Ishikawa (cell line): ENCODE results near the gene TNPO3.

Experiments
- CEBPB ChIP-seq: IDR thresholded peaks from 2 replicates; pipeline ENCODE4 v1.6.1; 2012
- EGR1 ChIP-seq: IDR thresholded peaks from 2 replicates; pipeline ENCODE4 v1.6.1; 2012
- RAD21 ChIP-seq: IDR thresholded peaks from 2 replicates; pipeline ENCODE4 v1.6.1; 2012; ENCODE audit warnings: low read depth
- TCF12 ChIP-seq: IDR thresholded peaks from 2 replicates; pipeline ENCODE4 v1.6.1; 2012; ENCODE audit warnings: low read depth
- TEAD4 ChIP-seq: IDR thresholded peaks from 2 replicates; pipeline ENCODE4 v1.6.1; 2012
- YY1 ChIP-seq: IDR thresholded peaks from 2 replicates; pipeline ENCODE4 v1.6.1; 2012; ENCODE audit warnings: low read depth
- ZBTB7A ChIP-seq: IDR thresholded peaks from 2 replicates; pipeline ENCODE4 v1.6.1; 2012; ENCODE audit warnings: low read depth
- TF ChIP-seq, protein P1 (sequence below): IDR thresholded peaks from 2 replicates; pipeline ENCODE4 v1.6.1; 2012
- TF ChIP-seq, protein P2 (sequence below): IDR thresholded peaks from 2 replicates; pipeline ENCODE4 v1.6.1; 2012; ENCODE audit warnings: low read depth, mild to moderate bottlenecking

DNA sequence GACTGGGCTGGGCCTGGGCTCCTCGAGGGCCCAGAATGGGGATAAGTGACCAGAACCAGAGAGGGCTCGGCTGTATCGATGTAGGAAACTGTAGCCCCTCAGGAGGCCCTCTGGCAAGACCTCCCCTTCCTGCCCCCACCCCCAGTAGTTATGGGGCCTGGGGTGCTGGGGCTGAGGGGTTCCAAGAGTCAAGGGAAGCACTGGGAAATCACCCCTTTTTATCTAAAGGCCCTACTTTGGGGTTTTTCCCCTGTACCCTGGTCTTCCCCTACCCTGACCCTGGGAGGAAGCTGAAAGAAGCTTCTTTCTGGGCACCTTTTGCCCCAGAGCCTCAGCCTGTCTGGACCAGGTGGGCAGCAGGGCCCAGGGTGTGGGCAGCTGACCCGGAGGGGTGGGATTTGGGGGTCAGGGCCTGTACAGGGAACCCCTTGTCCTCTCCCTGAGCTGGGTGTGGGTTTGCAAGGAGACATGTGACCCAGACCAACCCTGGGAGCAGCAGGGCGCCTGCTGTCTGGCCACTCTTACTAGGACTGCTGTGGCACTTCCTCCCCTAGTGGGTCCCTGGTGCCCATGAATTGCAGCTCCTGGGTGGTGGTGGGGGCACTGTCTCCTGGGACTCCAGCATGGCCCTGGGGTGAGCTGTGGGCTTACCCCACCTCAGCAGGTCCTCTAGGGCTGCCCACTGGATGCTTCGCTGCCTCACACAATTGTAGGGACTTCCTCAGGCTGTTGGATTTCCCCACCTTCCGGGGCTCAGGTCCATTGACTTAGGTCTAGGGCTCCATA is 115.6 kb downstream of the TNPO3 start:
- TF ChIP-seq TCF12 (no peak), YY1 (no peak), RAD21 (no peak), TEAD4 (no peak), CEBPB (no peak), ZBTB7A (no peak), EGR1 (no peak)
- TF ChIP-seq, protein P1, sequence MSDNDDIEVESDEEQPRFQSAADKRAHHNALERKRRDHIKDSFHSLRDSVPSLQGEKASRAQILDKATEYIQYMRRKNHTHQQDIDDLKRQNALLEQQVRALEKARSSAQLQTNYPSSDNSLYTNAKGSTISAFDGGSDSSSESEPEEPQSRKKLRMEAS, result no peak
- TF ChIP-seq, protein P2, sequence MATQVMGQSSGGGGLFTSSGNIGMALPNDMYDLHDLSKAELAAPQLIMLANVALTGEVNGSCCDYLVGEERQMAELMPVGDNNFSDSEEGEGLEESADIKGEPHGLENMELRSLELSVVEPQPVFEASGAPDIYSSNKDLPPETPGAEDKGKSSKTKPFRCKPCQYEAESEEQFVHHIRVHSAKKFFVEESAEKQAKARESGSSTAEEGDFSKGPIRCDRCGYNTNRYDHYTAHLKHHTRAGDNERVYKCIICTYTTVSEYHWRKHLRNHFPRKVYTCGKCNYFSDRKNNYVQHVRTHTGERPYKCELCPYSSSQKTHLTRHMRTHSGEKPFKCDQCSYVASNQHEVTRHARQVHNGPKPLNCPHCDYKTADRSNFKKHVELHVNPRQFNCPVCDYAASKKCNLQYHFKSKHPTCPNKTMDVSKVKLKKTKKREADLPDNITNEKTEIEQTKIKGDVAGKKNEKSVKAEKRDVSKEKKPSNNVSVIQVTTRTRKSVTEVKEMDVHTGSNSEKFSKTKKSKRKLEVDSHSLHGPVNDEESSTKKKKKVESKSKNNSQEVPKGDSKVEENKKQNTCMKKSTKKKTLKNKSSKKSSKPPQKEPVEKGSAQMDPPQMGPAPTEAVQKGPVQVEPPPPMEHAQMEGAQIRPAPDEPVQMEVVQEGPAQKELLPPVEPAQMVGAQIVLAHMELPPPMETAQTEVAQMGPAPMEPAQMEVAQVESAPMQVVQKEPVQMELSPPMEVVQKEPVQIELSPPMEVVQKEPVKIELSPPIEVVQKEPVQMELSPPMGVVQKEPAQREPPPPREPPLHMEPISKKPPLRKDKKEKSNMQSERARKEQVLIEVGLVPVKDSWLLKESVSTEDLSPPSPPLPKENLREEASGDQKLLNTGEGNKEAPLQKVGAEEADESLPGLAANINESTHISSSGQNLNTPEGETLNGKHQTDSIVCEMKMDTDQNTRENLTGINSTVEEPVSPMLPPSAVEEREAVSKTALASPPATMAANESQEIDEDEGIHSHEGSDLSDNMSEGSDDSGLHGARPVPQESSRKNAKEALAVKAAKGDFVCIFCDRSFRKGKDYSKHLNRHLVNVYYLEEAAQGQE, result no peak
